Mucosa of stomach (tissue), 1 donor: ENCODE results near the gene KRTAP9-8.
"Not testable (repeated sequence)": the region's sequence is repeated elsewhere in the genome, so short reads cannot be mapped to it uniquely, and the experiment has no call there.

Source experiments
- H3K27me3 ChIP-seq: one replicate; pipeline ENCODE4 v1.7.0; 2013; ENCODE audit warnings: mild to moderate bottlenecking, low read length; ENCODE audit not compliant: control insufficient read depth, insufficient read depth
- H3K36me3 ChIP-seq: one replicate; pipeline ENCODE4 v1.7.0; 2013; ENCODE audit warnings: low read length; ENCODE audit not compliant: control insufficient read depth, insufficient read depth
- H3K4me1 ChIP-seq: one replicate; pipeline ENCODE4 v1.7.0; 2013; ENCODE audit warnings: mild to moderate bottlenecking, low read length; ENCODE audit not compliant: control insufficient read depth, insufficient read depth
- H3K4me3 ChIP-seq: one replicate; pipeline ENCODE4 v1.7.0; 2013; ENCODE audit warnings: low read length
- H3K9ac ChIP-seq: one replicate; pipeline ENCODE4 v1.7.0; 2013; ENCODE audit warnings: mild to moderate bottlenecking, low read length, moderate library complexity
- H3K9me3 ChIP-seq: one replicate; pipeline ENCODE4 v1.7.0; 2013; ENCODE audit warnings: mild to moderate bottlenecking, low read length, moderate library complexity; ENCODE audit not compliant: control insufficient read depth
- donor health status: Pancreatic carcinoma.

KRTAP9-8 gene

GRCh38 chr17:41237949-41238437, at the start of gene KRTAP9-8:
Gene KRTAP9-8, plus strand, starts transcription at chr17:41237999. Its CDS starts 53 bp downstream, at chr17:41238052.
- not testable (repeated sequence) for H3K4me3 ChIP-seq, H3K9ac ChIP-seq, H3K9me3 ChIP-seq, H3K36me3 ChIP-seq, H3K4me1 ChIP-seq, H3K27me3 ChIP-seq

- not testable (repeated sequence) for H3K4me3 ChIP-seq
Observed at GRCh38 chr17:41189837-41190318, 47.9 kb upstream of the KRTAP9-8 start, which contains the start of gene KRTAP9-1. Gene KRTAP9-1, plus strand, starts transcription at chr17:41189887. Its CDS starts 0 bp downstream, at chr17:41189887.

GRCh38 chr17:41190328-41190727, 47.5 kb upstream of the KRTAP9-8 start:
- Histone ChIP-seq H3K4me1 (no peaks in the 10 kb centered on the region), H3K9ac (no peak overlapping the region), H3K4me3 (no peak overlapping the region), H3K36me3 (no peaks in the 10 kb centered on the region), H3K27me3 (peaks cover 4% of the 10 kb centered on the region), H3K9me3 (no peaks in the 10 kb centered on the region)

More at GRCh38 chr17:41189837-41190318, 47.9 kb upstream of the KRTAP9-8 start, which contains the start of gene KRTAP9-1:
- not testable (repeated sequence) for H3K9ac ChIP-seq, H3K27me3 ChIP-seq, H3K4me1 ChIP-seq, H3K36me3 ChIP-seq, H3K9me3 ChIP-seq

- Histone ChIP-seq H3K9me3 (no peaks in the 10 kb centered on the region), H3K4me3 (no peak overlapping the region), H3K27me3 (no peaks in the 10 kb centered on the region), H3K36me3 (no peaks in the 10 kb centered on the region), H3K9ac (no peak overlapping the region), H3K4me1 (no peaks in the 10 kb centered on the region)
Observed at GRCh38 chr17:41196068-41196467, 41.7 kb upstream of the KRTAP9-8 start.

- no peaks in the 10 kb centered on the region for H3K36me3 ChIP-seq
- H3K9ac ChIP-seq, result no peak overlapping the region
- no peaks in the 10 kb centered on the region for H3K9me3 ChIP-seq
- H3K4me3 ChIP-seq, result no peak overlapping the region
- no peaks in the 10 kb centered on the region for H3K27me3 ChIP-seq
- H3K4me1 ChIP-seq, result no peaks in the 10 kb centered on the region
Observed at GRCh38 chr17:41199421-41200078, 38.2 kb upstream of the KRTAP9-8 start.

- no peak overlapping the region for H3K9ac ChIP-seq
- H3K27me3 ChIP-seq, result peaks cover 7% of the 10 kb centered on the region
- no peaks in the 10 kb centered on the region for H3K4me1 ChIP-seq
- H3K9me3 ChIP-seq, result no peaks in the 10 kb centered on the region
- H3K4me3 ChIP-seq, result no peak overlapping the region
- no peaks in the 10 kb centered on the region for H3K36me3 ChIP-seq
Observed at GRCh38 chr17:41211845-41212466, 25.8 kb upstream of the KRTAP9-8 start.

- no peak overlapping the region for H3K4me3 ChIP-seq
- peaks cover 7% of the 10 kb centered on the region for H3K27me3 ChIP-seq
- H3K36me3 ChIP-seq, result no peaks in the 10 kb centered on the region
- no peak overlapping the region for H3K9ac ChIP-seq
- H3K9me3 ChIP-seq, result no peaks in the 10 kb centered on the region
- no peaks in the 10 kb centered on the region for H3K4me1 ChIP-seq
Observed at GRCh38 chr17:41212524-41213169, 25.2 kb upstream of the KRTAP9-8 start.

- no peak overlapping the region for H3K4me3 ChIP-seq
- H3K36me3 ChIP-seq, result no peaks in the 10 kb centered on the region
- peaks cover 3% of the 10 kb centered on the region for H3K27me3 ChIP-seq
- H3K9me3 ChIP-seq, result no peaks in the 10 kb centered on the region
- H3K9ac ChIP-seq, result no peak overlapping the region
- H3K4me1 ChIP-seq, result no peaks in the 10 kb centered on the region
Observed at GRCh38 chr17:41215681-41216080, 22.1 kb upstream of the KRTAP9-8 start.

GRCh38 chr17:41223821-41224220, 14.0 kb upstream of the KRTAP9-8 start:
- Histone ChIP-seq H3K27me3 (no peaks in the 10 kb centered on the region), H3K9ac (no peak overlapping the region), H3K4me1 (no peaks in the 10 kb centered on the region), H3K4me3 (no peak overlapping the region), H3K9me3 (no peaks in the 10 kb centered on the region), H3K36me3 (no peaks in the 10 kb centered on the region)

- Histone ChIP-seq H3K36me3 (no peaks in the 10 kb centered on the region), H3K27me3 (no peaks in the 10 kb centered on the region), H3K4me1 (no peaks in the 10 kb centered on the region), H3K9ac (no peak overlapping the region), H3K4me3 (no peak overlapping the region), H3K9me3 (no peaks in the 10 kb centered on the region)
Observed at GRCh38 chr17:41226051-41226450, 11.7 kb upstream of the KRTAP9-8 start.

- H3K9ac ChIP-seq, H3K27me3 ChIP-seq, H3K4me1 ChIP-seq, H3K4me3 ChIP-seq, H3K9me3 ChIP-seq, H3K36me3 ChIP-seq: not testable (repeated sequence)
Observed at GRCh38 chr17:41226598-41227095, 11.2 kb upstream of the KRTAP9-8 start, which contains the start of gene KRTAP9-2. Gene KRTAP9-2, plus strand, starts transcription at chr17:41226648. Its CDS starts 7 bp downstream, at chr17:41226655.

- Histone ChIP-seq H3K9me3 (no peaks in the 10 kb centered on the region), H3K4me1 (no peaks in the 10 kb centered on the region), H3K9ac (no peak overlapping the region), H3K27me3 (no peaks in the 10 kb centered on the region), H3K4me3 (no peak overlapping the region), H3K36me3 (no peaks in the 10 kb centered on the region)
Observed at GRCh38 chr17:41230094-41230493, 7.7 kb upstream of the KRTAP9-8 start.
